ENCODE measurements around the gene DPYSL3. TPM values are rescaled to one million over a fixed set of nuclear protein-coding genes. Genes with fewer than 3 reads are reported as not detected.

Gene DPYSL3
- total RNA-seq, 1 experiment from 2014 or later = 17.2 TPM

DNA sequence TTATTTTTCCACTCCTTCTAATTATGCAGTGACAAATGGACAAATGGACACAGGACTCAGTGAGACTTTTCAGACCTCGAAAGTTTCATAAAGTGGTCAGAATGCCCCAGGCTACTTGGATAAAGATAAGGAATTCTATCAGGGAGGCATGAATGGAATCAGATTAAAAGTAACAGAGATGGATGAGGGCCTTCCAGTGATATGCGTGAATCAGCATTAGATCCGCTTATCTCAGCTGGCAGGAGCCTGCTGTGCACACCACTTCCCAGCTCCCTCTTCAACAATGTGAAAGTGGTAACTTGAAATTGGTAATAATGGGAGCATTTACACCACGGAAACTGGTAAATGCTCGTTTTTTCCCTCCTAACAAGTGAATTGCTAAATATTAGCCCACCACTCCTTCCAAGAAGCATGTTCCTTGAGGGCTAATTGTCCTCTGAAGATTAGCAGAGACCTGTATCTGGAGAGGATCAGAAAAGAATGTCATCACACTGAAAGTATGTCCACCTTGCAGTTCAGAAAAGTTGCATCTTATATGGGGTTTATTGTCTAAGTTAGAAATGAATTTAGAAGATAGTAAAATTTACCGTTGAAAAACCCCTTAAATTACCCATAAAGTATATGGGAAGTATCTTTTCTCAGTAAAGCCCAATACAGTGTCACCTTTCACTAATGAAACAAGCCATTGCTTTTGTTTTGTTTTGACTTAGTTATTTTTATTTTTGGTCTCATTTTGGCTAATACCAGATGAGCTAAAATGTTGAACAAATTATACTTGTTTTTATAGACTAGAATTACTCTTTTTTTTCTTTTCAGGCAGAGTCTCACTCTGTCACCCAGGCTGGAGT, 125.3 kb downstream of the DPYSL3 start:
- RAD21 ChIA-PET (ENCODE audit: low non-redundant PET in 1 of 2, low total read pairs in 2 of 2, uncharacterized antibody in 2 of 2, unreplicated experiment in 2 of 2) = no interaction called here
- intact Hi-C loops (cut with micrococcal nuclease) = no loop called here
- no peaks in the 10 kb centered on the region for H3K9me3 ChIP-seq (ENCODE audit: control insufficient read depth in 1 of 2, insufficient read depth in 1 of 2, low read depth in 1 of 2, low read length in 2 of 2)

More for the DNA sequence above, 125.3 kb downstream of the DPYSL3 start:
- H3K4me3 ChIP-seq (replicated peaks in 1 of 2; ENCODE audit: low read depth in 1 of 2, low read length in 2 of 2) = no peak overlapping the region
- TF ChIP-seq FOSL1 (IDR thresholded peaks at IDR 0.05; ENCODE audit: low read depth) = no peak
- TF ChIP-seq SIN3A (IDR thresholded peaks at IDR 0.05; ENCODE audit: low read depth) = no peak
- TF ChIP-seq, protein P1, sequence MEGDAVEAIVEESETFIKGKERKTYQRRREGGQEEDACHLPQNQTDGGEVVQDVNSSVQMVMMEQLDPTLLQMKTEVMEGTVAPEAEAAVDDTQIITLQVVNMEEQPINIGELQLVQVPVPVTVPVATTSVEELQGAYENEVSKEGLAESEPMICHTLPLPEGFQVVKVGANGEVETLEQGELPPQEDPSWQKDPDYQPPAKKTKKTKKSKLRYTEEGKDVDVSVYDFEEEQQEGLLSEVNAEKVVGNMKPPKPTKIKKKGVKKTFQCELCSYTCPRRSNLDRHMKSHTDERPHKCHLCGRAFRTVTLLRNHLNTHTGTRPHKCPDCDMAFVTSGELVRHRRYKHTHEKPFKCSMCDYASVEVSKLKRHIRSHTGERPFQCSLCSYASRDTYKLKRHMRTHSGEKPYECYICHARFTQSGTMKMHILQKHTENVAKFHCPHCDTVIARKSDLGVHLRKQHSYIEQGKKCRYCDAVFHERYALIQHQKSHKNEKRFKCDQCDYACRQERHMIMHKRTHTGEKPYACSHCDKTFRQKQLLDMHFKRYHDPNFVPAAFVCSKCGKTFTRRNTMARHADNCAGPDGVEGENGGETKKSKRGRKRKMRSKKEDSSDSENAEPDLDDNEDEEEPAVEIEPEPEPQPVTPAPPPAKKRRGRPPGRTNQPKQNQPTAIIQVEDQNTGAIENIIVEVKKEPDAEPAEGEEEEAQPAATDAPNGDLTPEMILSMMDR (IDR thresholded peaks at IDR 0.05 in 2 of 3, conservative IDR thresholded peaks at IDR 0.05 in 1 of 3; ENCODE audit: borderline replicate concordance in 1 of 3, insufficient read depth in 1 of 3, low read depth in 2 of 3, low read length in 2 of 3) = no peak
- no peak for TF ChIP-seq ELF1 (IDR thresholded peaks at IDR 0.05; ENCODE audit: borderline replicate concordance, low read depth)
- TF ChIP-seq, protein P2, sequence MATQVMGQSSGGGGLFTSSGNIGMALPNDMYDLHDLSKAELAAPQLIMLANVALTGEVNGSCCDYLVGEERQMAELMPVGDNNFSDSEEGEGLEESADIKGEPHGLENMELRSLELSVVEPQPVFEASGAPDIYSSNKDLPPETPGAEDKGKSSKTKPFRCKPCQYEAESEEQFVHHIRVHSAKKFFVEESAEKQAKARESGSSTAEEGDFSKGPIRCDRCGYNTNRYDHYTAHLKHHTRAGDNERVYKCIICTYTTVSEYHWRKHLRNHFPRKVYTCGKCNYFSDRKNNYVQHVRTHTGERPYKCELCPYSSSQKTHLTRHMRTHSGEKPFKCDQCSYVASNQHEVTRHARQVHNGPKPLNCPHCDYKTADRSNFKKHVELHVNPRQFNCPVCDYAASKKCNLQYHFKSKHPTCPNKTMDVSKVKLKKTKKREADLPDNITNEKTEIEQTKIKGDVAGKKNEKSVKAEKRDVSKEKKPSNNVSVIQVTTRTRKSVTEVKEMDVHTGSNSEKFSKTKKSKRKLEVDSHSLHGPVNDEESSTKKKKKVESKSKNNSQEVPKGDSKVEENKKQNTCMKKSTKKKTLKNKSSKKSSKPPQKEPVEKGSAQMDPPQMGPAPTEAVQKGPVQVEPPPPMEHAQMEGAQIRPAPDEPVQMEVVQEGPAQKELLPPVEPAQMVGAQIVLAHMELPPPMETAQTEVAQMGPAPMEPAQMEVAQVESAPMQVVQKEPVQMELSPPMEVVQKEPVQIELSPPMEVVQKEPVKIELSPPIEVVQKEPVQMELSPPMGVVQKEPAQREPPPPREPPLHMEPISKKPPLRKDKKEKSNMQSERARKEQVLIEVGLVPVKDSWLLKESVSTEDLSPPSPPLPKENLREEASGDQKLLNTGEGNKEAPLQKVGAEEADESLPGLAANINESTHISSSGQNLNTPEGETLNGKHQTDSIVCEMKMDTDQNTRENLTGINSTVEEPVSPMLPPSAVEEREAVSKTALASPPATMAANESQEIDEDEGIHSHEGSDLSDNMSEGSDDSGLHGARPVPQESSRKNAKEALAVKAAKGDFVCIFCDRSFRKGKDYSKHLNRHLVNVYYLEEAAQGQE (IDR thresholded peaks at IDR 0.05; ENCODE audit: low read depth) = no peak
- H3K27me3 ChIP-seq (ENCODE audit: insufficient read depth, low read length) = no peaks in the 10 kb centered on the region
- H3K79me2 ChIP-seq (ENCODE audit: insufficient read depth, low read length) = no peaks in the 10 kb centered on the region
- H2AFZ ChIP-seq (ENCODE audit: low read depth, low read length, poor library complexity, severe bottlenecking) = no peak overlapping the region
- H3K9me2 ChIP-seq (ENCODE audit: insufficient read depth) = no peaks in the 10 kb centered on the region
- CTCF ChIA-PET = interaction anchor here (1.0 to 1.6 kb wide), 2 partner anchors 196 to 851 kb away, joined by 3 to 5 read pairs; no protein-coding TSS in a partner anchor
- no peak for DNase-seq (ENCODE audit: low read depth, low spot score)
- no peaks in the 10 kb centered on the region for H3K36me3 ChIP-seq (ENCODE audit: control insufficient read depth in 1 of 2, insufficient read depth in 2 of 2, low read length in 2 of 2)
- no peak for ATAC-seq
- no peak overlapping the region for H3K9ac ChIP-seq (ENCODE audit: low read length)
- H3K4me1 ChIP-seq (ENCODE audit: control insufficient read depth in 1 of 2, insufficient read depth in 2 of 2, low read length in 2 of 2) = peaks cover 0 to 10% of the 10 kb centered on the region in 2 experiments; a peak in 3 of 4 replicates
- POLR2A ChIA-PET = no interaction called here
- H3K4me2 ChIP-seq (ENCODE audit: low read length) = no peak overlapping the region
- no TSS peak for BruUV-seq (replicated peaks)
- H4K20me1 ChIP-seq (ENCODE audit: insufficient read depth) = no peaks in the 10 kb centered on the region
- no peak overlapping the region for H3K27ac ChIP-seq (ENCODE audit: low read depth, low read length)
